Ovary (tissue), 3 donors: ENCODE data around the gene DPYSL3.

Source experiments
- EP300 ChIP-seq: sonication (generic); formaldehyde crosslinking; IDR thresholded peaks from one replicate; pipeline ENCODE4 v1.6.1; 2017; ENCODE audit warnings: antibody characterized with exemption
- POLR2A ChIP-seq: fragments of 450-650 bp; IDR thresholded peaks from one replicate; pipeline ENCODE4 v1.6.1; 2017; ENCODE audit warnings: antibody characterized with exemption, mild to moderate bottlenecking, moderate library complexity
- TF ChIP-seq, protein P1 (sequence below), 3 donors: fragments of 450-650 bp in 2 of 3; fragments of 200-600 bp in 1 of 3; IDR thresholded peaks; one replicate each; pipeline versions ENCODE4 v1.5.1 to v1.8.0; 2016 to 2022; ENCODE audit warnings: antibody characterized with exemption in 3 of 3, mild to moderate bottlenecking in 1 of 3
- donor health status: DM: no; HTN: no; CAD: no.

DNA sequence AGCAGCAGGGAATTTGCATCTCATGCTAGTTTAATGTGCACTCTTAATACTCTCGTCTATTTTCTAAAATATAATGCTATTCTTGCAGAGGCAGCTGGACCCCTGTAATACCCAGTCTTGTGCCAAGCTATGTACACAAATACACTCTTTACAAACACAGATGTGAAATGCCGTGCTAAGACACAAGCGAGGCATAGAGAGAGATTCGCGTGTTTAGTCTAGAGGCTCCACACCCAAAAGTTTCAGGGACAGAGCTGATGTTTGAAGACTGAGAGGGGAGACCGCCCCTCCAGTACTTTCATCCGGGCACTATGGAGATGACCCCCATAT is 1.2 kb downstream of the DPYSL3 start:
- TF ChIP-seq POLR2A (no peak), EP300 (no peak)
- TF ChIP-seq, protein P1, sequence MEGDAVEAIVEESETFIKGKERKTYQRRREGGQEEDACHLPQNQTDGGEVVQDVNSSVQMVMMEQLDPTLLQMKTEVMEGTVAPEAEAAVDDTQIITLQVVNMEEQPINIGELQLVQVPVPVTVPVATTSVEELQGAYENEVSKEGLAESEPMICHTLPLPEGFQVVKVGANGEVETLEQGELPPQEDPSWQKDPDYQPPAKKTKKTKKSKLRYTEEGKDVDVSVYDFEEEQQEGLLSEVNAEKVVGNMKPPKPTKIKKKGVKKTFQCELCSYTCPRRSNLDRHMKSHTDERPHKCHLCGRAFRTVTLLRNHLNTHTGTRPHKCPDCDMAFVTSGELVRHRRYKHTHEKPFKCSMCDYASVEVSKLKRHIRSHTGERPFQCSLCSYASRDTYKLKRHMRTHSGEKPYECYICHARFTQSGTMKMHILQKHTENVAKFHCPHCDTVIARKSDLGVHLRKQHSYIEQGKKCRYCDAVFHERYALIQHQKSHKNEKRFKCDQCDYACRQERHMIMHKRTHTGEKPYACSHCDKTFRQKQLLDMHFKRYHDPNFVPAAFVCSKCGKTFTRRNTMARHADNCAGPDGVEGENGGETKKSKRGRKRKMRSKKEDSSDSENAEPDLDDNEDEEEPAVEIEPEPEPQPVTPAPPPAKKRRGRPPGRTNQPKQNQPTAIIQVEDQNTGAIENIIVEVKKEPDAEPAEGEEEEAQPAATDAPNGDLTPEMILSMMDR (IDR thresholded peaks at IDR 0.05), result no peak
